GM04504 (cell line): ENCODE measurements around the gene IMMT.
"Not testable (repeated sequence)": the region's sequence is repeated elsewhere in the genome, so short reads cannot be mapped to it uniquely, and the experiment has no call there.

Source experiments
- DNase-seq: peaks from one replicate; pipeline ENCODE4 v3.0.0-alpha.2; 2012; ENCODE audit warnings: low read depth

The IMMT gene

GRCh38 chr2:86195055-86195807, at the start of gene IMMT:
IMMT (minus strand) TSS chr2:86195462; CDS start chr2:86195382, 80 bp downstream.
- DNase-seq: peak; percentile 91

GRCh38 chr2:86244781-86245180, 49.5 kb upstream of the IMMT start:
- not testable (repeated sequence) for DNase-seq

- DNase-seq: no peak
Observed at GRCh38 chr2:86243950-86244733, 48.9 kb upstream of the IMMT start.

DNA sequence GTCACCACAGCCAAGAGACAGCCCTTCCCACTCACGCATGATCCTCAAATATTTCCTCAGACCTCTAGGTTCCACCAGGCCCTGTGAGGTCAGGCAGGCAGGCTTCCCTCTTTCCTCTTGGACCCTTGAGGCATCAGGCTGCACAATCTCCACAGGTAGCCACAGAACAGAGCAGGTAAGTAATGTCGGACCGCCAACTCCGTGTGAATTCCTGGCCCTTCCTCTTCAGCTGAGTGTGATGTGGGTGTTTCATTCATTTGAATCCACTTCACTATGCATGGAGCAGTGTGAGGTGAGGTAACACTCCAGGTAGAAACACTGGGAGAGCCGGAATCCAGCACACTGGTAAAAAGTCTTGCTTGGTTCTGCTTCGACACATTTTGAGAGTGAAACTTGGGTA, 48.0 kb upstream of the IMMT start:
- no peak for DNase-seq

GRCh38 chr2:86241611-86242010, 46.3 kb upstream of the IMMT start:
- DNase-seq: no peak

GRCh38 chr2:86240251-86240650, 45.0 kb upstream of the IMMT start:
- no peak for DNase-seq

DNA sequence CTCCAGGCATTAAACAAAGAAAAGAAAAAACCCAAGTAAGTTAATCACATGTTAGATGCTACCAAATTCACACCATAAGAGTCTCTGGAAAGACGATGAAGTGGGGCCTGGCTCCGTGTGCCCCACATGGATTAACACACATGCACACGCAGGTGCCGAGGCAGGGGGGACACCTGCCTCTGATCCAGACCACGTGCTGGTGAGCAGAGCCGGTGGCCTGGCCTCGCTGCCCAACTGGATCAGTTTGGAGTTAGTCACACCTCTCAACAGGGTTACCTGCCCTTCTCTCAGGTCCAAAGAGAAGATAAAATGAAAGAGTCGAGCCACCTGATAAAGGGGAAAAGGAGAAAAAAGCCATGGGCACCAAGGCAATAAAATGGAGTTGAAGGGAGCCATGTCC, 44.5 kb upstream of the IMMT start:
- no peak for DNase-seq

GRCh38 chr2:86239326-86239725, 44.1 kb upstream of the IMMT start:
- DNase-seq: no peak

DNA sequence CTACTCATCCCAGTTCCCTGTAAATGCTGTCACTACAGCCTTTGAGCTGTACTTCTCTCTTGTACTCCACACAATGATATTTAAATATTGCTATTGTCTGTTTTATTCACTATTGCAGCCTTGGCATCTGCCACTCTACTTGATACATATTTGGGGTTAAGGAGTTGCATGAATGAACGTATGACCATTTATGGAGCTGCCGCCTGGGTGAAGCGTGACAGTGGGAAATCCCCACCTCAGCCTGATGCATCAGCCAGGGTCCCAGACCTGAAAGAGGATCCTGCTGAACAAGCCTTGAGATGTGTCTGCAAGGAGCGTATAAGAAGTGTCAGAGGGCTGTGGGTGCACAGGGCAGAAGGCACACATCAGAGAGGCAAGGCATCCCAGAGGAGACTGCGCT, 43.1 kb upstream of the IMMT start:
- no peak for DNase-seq

DNA sequence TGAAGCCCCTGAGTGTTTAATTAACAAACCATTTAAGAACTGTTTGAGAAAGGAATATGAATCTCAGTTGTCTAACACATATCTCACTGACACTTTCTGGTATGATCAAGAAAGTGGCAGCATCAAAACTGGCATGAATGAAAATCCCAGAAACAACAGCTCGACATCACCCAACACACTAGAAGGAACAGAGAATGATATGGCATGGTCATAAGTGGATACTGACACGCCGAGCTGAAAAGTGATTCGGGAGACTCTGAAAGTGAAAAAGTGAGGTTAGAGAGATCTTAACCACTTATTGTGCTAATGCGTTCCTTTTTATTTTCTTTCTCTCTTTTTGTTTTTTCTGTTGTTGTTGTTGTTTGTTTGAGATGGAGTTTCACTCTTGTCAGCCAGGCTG, 41.9 kb upstream of the IMMT start:
- DNase-seq: no peak

DNA sequence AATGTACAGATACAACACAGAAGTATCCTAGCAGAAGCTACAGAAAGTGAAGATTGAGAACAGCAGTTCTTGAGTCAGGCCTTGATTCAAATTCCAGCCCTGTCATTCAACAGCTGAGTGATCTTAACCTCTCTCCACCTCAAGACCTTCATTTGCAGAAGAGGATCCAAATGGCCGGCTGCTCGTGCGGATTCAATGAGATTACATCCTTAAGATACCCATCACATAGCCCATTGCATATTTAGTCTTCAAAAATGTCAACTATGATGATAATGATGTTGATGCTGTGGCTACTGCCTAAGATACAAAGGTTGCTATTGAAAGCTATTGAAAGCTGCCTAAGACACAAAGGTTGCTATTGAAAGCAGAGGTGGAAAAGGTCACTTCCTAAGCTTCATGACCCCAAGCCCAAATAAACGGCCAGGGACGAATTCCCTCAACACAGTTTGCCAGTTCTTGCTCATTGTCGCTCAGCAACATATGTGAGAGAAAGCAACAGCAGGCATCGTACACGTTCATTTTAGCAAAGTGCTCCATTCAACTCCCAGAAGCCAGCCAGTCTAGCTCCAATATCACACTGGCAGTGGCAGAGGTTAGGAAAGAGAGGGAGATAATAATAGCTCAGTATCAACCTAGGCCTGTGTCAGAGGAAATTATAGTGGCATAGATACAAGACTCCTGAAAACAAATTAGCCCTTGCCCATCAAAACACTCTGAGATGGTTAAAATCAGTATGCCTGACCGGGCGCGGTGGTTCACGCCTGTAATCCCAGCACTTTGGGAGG, 40.1 kb upstream of the IMMT start:
- no peak for DNase-seq

- no peak for DNase-seq
Observed at GRCh38 chr2:86234563-86235131, 39.4 kb upstream of the IMMT start.

DNA sequence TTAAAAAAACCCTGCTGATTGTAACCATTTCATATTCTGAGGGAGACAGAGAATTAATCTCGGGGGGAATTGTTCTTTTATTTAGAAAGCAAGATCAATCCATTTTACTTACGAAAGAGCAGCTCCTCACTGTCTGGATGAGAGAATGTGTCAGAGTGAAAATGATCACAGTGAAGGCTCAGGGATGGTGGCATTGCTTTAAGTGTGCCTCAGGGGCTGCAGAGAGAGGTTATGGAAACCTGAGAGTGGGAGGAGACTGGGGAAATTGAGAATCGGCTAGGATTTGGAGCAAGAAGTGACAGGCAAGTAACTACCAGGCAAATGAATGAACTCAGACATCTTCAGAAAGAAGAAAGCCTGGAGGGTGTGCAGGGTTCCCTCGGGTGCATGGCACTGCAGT, 38.2 kb upstream of the IMMT start:
- DNase-seq: no peak

GRCh38 chr2:86232910-86233309, 37.6 kb upstream of the IMMT start:
- DNase-seq: no peak

DNA sequence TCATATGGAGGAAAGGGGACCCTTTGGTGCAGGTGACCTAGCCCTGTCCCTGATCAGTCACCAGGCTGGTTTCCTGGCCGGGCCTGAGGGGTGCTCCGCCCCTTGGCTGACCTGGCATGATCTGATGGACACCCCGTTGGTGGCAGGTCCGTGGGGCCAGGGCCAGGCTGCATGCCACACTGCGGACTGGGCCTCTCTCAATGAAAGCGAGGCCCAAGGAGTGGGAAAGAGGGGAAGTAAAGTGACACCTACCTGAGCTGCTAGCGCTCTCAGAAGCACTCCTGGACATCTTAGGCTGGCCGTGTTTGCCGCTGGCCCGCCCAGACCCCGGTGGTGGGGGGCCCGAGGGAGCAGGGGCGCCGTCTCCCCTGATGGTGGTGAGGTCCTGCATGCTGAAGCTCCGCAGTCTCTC, 37.1 kb upstream of the IMMT start:
- DNase-seq: no peak

DNA sequence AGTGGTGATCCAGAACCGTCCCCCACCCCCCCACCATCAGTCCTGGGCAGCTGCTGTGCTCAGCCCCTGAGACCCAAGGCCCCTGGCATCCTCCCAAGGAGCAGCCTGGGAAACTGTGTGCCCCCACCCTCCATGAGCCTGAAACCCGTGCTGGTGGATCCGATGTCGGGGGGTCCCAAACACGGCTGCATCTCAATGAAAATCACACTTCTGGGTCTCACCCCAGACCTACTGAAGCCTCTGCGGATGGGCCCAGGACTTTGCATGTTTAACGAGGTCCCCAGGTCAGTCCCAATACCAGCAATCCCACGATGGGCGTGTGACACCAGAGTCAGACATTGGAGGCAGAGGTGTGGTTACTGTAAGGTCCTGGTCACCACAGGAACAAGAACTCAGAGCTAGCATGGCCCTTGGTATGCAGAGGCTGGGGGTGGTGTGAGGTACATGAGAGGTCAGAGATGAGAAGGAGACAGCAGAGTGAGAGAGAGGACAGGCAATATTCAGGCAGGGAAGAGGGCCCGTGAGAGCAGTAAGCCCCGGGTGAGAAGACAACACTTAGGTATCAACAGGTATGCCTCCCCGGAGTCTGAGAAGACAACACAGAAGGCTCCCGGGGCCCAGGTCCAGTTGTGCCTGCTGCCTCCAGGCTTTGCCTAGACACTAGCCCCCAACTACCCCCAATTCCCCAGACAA, 36.6 kb upstream of the IMMT start:
- DNase-seq: no peak

- DNase-seq: no peak
Observed at GRCh38 chr2:86230961-86231360, 35.7 kb upstream of the IMMT start.

- no peak for DNase-seq
Observed at GRCh38 chr2:86229221-86229620, 34.0 kb upstream of the IMMT start.

DNA sequence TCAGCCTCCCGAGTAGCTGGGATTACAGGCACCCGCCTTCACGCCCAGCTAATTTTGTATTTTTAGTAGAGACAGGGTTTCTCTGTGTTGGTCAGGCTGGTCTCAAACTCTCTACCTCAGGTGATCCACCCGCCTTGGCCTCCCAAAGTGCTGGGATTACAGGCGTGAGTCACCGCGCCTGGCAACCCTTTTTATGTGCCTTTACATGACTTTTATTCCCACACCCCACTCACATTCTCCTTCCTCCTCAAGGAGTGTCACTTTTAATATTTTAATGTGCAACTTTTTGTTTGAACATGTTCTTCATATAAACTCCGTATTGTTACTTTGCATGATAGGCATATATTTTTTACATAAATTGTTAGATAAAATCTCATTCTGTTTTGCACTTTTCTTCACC, 33.3 kb upstream of the IMMT start:
- DNase-seq: not testable (repeated sequence)

DNA sequence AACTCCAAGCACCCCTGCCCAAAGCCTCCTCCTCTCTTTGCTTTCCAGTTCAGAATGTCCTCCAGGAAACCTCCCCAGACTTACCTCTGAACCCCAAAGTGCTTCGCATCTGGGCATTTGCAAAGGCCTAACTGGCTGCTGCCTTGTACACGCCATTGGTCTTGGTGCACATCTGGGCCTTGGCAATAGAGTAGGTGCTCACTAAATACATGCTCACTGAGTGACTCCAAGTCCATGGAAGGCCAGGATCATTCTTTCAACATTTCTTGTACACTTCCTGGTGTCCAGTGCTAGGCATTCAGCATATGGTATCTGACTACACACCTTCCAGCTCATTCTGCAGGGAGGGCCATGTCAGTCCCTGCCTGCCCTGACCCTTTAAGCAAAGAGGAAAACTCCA, 32.4 kb upstream of the IMMT start:
- no peak for DNase-seq

- no peak for DNase-seq
Observed at GRCh38 chr2:86226636-86227520, 31.6 kb upstream of the IMMT start.
